NB4 (cell line): ENCODE results near the gene SPEM3.

Experiments used
- DNase-seq: peaks from one replicate; pipeline ENCODE4 v3.0.0; 2010; ENCODE audit warnings: low read depth
- H3K4me3 ChIP-seq: one replicate; pipeline ENCODE4 v1.5.1; 2011; ENCODE audit warnings: mild to moderate bottlenecking, low read depth, low read length, moderate library complexity
- MAX ChIP-seq: IDR thresholded peaks from 2 replicates; pipeline ENCODE4 v1.6.1; 2011; ENCODE audit warnings: low read depth, low read length
- MYC ChIP-seq: IDR thresholded peaks from 2 replicates; pipeline ENCODE4 v1.6.1; 2011; ENCODE audit warnings: low read depth, low read length
- POLR2A ChIP-seq: IDR thresholded peaks from 2 replicates; pipeline ENCODE4 v1.6.1; 2011; ENCODE audit warnings: mild to moderate bottlenecking; ENCODE audit not compliant: insufficient read length; ENCODE audit errors: extremely low read depth
- TF ChIP-seq, protein P1 (sequence below): IDR thresholded peaks from one replicate; pipeline ENCODE4 v1.5.1; 2012; ENCODE audit warnings: low read depth, low read length

The SPEM3 gene

DNA sequence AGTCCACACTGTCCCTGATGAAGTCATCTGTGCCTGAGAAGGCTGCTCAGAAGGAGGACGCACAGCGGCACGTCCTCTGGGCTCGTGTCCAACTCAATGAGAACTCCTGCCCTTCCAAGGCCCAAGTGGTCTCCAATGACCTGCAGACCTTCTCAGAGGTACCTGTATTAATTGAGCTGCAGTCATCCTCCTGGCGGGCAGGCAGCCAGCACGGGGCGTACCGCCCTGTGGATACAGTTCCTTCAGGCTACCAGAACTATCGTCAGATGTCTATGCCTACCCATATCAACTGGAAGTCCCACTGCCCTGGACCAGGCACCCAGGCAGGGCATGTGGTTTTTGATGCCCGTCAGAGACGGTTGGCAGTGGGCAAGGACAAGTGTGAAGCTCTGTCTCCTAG lies 3.6 kb downstream of the SPEM3 start:
- TF ChIP-seq POLR2A (no peak), MAX (no peak), MYC (no peak)
- TF ChIP-seq, protein P1, sequence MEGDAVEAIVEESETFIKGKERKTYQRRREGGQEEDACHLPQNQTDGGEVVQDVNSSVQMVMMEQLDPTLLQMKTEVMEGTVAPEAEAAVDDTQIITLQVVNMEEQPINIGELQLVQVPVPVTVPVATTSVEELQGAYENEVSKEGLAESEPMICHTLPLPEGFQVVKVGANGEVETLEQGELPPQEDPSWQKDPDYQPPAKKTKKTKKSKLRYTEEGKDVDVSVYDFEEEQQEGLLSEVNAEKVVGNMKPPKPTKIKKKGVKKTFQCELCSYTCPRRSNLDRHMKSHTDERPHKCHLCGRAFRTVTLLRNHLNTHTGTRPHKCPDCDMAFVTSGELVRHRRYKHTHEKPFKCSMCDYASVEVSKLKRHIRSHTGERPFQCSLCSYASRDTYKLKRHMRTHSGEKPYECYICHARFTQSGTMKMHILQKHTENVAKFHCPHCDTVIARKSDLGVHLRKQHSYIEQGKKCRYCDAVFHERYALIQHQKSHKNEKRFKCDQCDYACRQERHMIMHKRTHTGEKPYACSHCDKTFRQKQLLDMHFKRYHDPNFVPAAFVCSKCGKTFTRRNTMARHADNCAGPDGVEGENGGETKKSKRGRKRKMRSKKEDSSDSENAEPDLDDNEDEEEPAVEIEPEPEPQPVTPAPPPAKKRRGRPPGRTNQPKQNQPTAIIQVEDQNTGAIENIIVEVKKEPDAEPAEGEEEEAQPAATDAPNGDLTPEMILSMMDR = no peak
- no peak for DNase-seq
- no peak overlapping the region for H3K4me3 ChIP-seq

GRCh38 chr17:7435676-7436555 lies 7.3 kb downstream of the SPEM3 start:
- peak; percentile 69; the same call in 1 of the 2 replicates for TF ChIP-seq MYC
- peak; percentile 40; the same call in 1 of the 2 replicates for TF ChIP-seq MAX
- TF ChIP-seq POLR2A = no peak
- TF ChIP-seq, protein P1 = peak; percentile 15
- peak overlapping the region; percentile 72 for H3K4me3 ChIP-seq
- DNase-seq = peak; percentile 84

DNA sequence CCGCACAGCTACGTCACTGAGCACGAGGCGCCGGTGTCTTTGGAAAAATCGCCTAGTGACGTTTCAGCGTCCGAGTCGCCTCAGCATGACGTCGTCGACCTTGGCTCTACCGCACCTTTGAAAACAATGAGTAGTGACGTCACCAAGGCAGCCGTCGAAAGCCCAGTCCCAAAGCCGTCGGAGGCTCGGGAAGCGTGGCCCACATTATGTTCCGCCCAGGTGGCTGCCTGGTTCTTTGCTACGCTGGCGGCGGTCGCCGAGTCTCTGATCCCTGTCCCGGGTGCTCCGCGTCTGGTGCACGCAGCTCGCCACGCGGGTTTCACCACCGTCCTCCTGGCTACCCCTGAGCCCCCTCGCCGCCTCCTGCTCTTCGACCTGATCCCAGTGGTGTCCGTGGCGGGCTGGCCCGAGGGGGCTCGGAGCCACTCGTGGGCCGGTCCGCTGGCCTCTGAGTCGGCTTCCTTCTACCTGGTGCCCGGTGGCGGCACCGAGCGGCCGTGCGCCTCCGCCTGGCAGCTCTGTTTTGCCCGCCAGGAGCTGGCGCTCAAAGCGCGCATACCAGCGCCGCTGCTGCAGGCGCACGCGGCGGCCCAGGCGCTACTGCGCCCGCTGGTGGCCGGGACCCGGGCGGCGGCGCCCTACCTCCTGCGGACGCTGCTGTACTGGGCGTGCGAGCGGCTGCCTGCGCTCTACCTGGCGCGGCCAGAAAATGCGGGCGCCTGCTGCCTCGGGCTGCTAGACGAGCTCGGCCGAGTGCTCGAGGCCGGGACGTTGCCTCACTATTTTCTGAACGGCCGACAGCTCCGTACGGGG lies 8.1 kb downstream of the SPEM3 start:
- peak; percentile 86 for DNase-seq
- TF ChIP-seq MAX (peak; percentile 92), MYC (peak; percentile 96), POLR2A (no peak)
- TF ChIP-seq, protein P1 = peak; percentile 56
- H3K4me3 ChIP-seq = peak overlapping the region; percentile 72

DNA sequence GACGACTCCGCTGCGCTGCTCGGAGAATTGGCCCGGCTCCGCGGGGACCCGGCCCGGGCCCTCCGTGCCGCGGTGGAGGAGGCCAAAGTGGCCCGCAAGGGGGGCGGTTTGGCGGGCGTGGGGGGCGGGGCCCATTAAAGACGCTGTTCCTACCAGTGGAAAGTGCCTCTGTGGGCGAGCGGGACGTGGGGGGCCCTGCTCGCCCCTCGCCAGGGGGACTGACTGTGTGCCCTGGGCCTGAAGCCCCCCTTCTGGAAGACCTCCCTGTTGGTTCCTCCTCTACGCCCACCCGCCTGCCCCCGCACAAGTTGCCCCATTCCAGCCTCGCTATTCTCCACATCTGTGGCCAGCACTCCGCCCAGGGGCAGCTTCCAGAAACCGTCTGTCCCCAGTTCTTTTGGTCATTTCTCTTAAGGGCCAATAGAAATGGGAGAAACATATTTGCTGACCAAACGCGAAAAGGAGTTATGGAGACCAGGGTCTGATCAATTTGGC lies 8.8 kb downstream of the SPEM3 start:
- TF ChIP-seq, protein P1 = no peak
- TF ChIP-seq POLR2A = no peak
- no peak for TF ChIP-seq MYC
- TF ChIP-seq MAX = no peak
- H3K4me3 ChIP-seq = peak overlapping the region; percentile 17
- no peak for DNase-seq

GRCh38 chr17:7437950-7438614 lies 9.4 kb downstream of the SPEM3 start:
- TF ChIP-seq POLR2A = no peak
- TF ChIP-seq MYC = no peak
- DNase-seq = peak; percentile 72

More at GRCh38 chr17:7437950-7438614, 9.4 kb downstream of the SPEM3 start:
- peak overlapping the region; percentile 17 for H3K4me3 ChIP-seq
